Astrocyte (in vitro differentiated cells and primary cell): ENCODE results near the gene KDM5B. TPM values are rescaled to one million over a fixed set of nuclear protein-coding genes. Genes with fewer than 3 reads are reported as not detected.

Experiments used
- DNase-seq: peaks from one replicate; pipeline ENCODE4 v3.0.0-alpha.2; 2010; ENCODE audit warnings: low read depth
- FAIRE-seq: peaks from 2 replicates; lab custom pipeline; 2011; peaks lifted over from hg19 to GRCh38; lab: Jason Lieb, UNC
- H2AFZ ChIP-seq: 2 replicates; pipeline ENCODE4 v1.6.0; 2012; ENCODE audit warnings: low read depth, low read length, inconsistent platforms
- H3K27ac ChIP-seq: 2 replicates; pipeline ENCODE4 v1.5.1; 2011; ENCODE audit warnings: low read depth, low read length, inconsistent platforms
- H3K27me3 ChIP-seq: 2 replicates; pipeline ENCODE4 v1.6.0; 2011; ENCODE audit warnings: low read length, inconsistent platforms; ENCODE audit not compliant: insufficient read depth
- H3K36me3 ChIP-seq: 2 replicates; pipeline ENCODE4 v1.5.1; 2011; ENCODE audit warnings: low read length, inconsistent platforms; ENCODE audit not compliant: insufficient read depth
- H3K4me1 ChIP-seq: 2 replicates; pipeline ENCODE4 v1.5.1; 2011; ENCODE audit warnings: low read length, inconsistent platforms; ENCODE audit not compliant: insufficient read depth
- H3K4me2 ChIP-seq: 2 replicates; pipeline ENCODE4 v1.6.0; 2012; ENCODE audit warnings: low read length, inconsistent platforms
- H3K4me3 ChIP-seq: 2 replicates; pipeline ENCODE4 v1.5.1; 2011; ENCODE audit warnings: low read depth, mild to moderate bottlenecking, low read length, inconsistent platforms; ENCODE audit not compliant: insufficient read depth
- H3K79me2 ChIP-seq: 2 replicates; pipeline ENCODE4 v1.6.0; 2012; ENCODE audit warnings: mild to moderate bottlenecking, low read length, inconsistent platforms; ENCODE audit not compliant: insufficient read depth
- H3K9ac ChIP-seq: 2 replicates; pipeline ENCODE4 v1.6.0; 2012; ENCODE audit warnings: mild to moderate bottlenecking, low read length, inconsistent platforms
- H3K9me3 ChIP-seq: 2 replicates; pipeline ENCODE4 v1.5.1; 2012; ENCODE audit warnings: low read depth, mild to moderate bottlenecking, low read length, inconsistent platforms; ENCODE audit not compliant: insufficient read depth
- H4K20me1 ChIP-seq: 2 replicates; pipeline ENCODE4 v1.6.0; 2012; ENCODE audit warnings: low read length, inconsistent platforms; ENCODE audit not compliant: insufficient read depth
- H3K27ac Mint-ChIP-seq: one replicate; pipeline ENCODE4 v1.8.0; 2021; ENCODE audit warnings: mild to moderate bottlenecking, mixed read lengths; ENCODE audit not compliant: unreplicated experiment
- H3K27me3 Mint-ChIP-seq: one replicate; pipeline ENCODE4 v1.8.0; 2021; ENCODE audit warnings: low read depth, mixed read lengths; ENCODE audit not compliant: unreplicated experiment
- H3K36me3 Mint-ChIP-seq: one replicate; pipeline ENCODE4 v1.8.0; 2021; ENCODE audit warnings: low read depth, mixed read lengths; ENCODE audit not compliant: unreplicated experiment
- H3K4me1 Mint-ChIP-seq: one replicate; pipeline ENCODE4 v1.8.0; 2021; ENCODE audit warnings: low read depth, mixed read lengths; ENCODE audit not compliant: unreplicated experiment
- H3K4me3 Mint-ChIP-seq: one replicate; pipeline ENCODE4 v1.8.0; 2021; ENCODE audit warnings: mild to moderate bottlenecking, moderate library complexity, mixed read lengths; ENCODE audit not compliant: unreplicated experiment
- H3K9me3 Mint-ChIP-seq: one replicate; pipeline ENCODE4 v1.8.0; 2021; ENCODE audit warnings: mild to moderate bottlenecking, mixed read lengths; ENCODE audit not compliant: unreplicated experiment
- CTCF ChIP-seq: IDR thresholded peaks from 2 replicates; pipeline ENCODE4 v1.5.1; 2011; ENCODE audit warnings: low read depth, mild to moderate bottlenecking, inconsistent platforms, low read length, moderate library complexity; ENCODE audit not compliant: insufficient read depth
- EZH2 ChIP-seq: IDR thresholded peaks from 2 replicates; pipeline ENCODE4 v1.6.1; 2012; ENCODE audit warnings: mild to moderate bottlenecking, low read length, inconsistent platforms; ENCODE audit not compliant: insufficient read depth
- total RNA-seq: library from RNA; stranded (reverse); gene quantifications from 2 replicates; pipeline ENCODE4 v1.2.1, GENCODE V29; 2021

The KDM5B gene
- total RNA-seq, 1 donor from 2014 or later = 182 TPM

DNA sequence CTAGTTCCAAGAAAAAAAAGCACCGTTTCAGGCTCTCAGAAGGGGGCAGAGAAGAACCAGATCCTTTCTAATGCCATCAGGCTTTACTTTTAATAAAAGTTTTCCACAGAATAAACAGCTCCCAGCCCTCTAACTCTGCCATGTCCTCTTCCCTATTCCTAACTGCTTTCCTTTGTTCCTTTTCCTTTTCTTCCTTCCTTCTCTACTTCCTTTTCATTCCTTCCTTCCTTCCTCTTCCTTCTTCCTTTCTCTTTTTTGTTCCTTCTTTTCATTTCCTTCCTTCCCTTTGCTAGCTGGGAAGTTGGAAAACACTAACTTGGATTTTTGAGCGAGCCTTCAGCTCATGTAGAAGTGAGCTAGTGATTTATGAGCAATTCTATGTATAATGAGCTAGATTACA is 46.2 kb downstream of the KDM5B start:
- peaks cover 20% of the 10 kb centered on the region for H3K36me3 Mint-ChIP-seq
- peaks cover 53% of the 10 kb centered on the region for H3K36me3 ChIP-seq
- no peaks in the 10 kb centered on the region for H3K9me3 ChIP-seq
- H3K9me3 Mint-ChIP-seq = no peaks in the 10 kb centered on the region
- H3K4me1 ChIP-seq = no peaks in the 10 kb centered on the region
- H3K4me3 ChIP-seq = no peak overlapping the region
- no peak overlapping the region for H3K27ac ChIP-seq
- peaks cover 7% of the 10 kb centered on the region for H3K4me1 Mint-ChIP-seq
- TF ChIP-seq EZH2 (no peak), CTCF (no peak)
- no peak overlapping the region for H3K9ac ChIP-seq
- H3K4me3 Mint-ChIP-seq = no peak overlapping the region
- H2AFZ ChIP-seq = no peak overlapping the region
- H3K4me2 ChIP-seq = no peak overlapping the region
- no peak for FAIRE-seq
- H3K27ac Mint-ChIP-seq = no peak overlapping the region
- peaks cover 35% of the 10 kb centered on the region for H4K20me1 ChIP-seq
- DNase-seq = no peak
- H3K27me3 Mint-ChIP-seq = no peaks in the 10 kb centered on the region
- no peaks in the 10 kb centered on the region for H3K27me3 ChIP-seq
- peaks cover 15% of the 10 kb centered on the region for H3K79me2 ChIP-seq

DNA sequence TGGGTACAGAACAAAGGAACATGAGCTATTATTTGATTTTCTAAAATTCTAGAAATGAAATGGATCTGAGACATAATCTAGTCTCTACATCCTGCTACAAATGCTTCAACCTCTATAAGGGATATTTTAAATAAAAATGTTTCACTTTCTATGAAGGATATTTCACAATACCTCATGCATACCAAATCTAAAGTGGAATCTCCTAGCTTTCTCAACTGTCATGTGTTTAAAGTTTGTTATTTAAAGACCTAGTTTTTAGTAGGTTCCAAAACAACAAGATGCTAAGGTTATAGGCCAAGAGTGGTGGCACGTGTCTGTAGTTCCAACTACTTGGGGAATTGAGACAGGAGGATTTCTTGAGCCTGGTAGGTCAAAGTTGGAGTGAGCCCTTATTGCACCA is 47.6 kb downstream of the KDM5B start:
- no peak overlapping the region for H3K27ac Mint-ChIP-seq
- no peak overlapping the region for H3K9ac ChIP-seq
- no peaks in the 10 kb centered on the region for H3K9me3 Mint-ChIP-seq
- H3K4me3 ChIP-seq = no peak overlapping the region
- no peaks in the 10 kb centered on the region for H3K4me1 ChIP-seq
- no peak for FAIRE-seq
- TF ChIP-seq EZH2 (no peak), CTCF (no peak)
- no peak overlapping the region for H3K4me2 ChIP-seq
- peaks cover 19% of the 10 kb centered on the region for H3K36me3 Mint-ChIP-seq
- no peaks in the 10 kb centered on the region for H3K9me3 ChIP-seq
- peaks cover 5% of the 10 kb centered on the region for H3K4me1 Mint-ChIP-seq
- H3K36me3 ChIP-seq = peaks cover 66% of the 10 kb centered on the region
- no peak overlapping the region for H3K4me3 Mint-ChIP-seq
- no peaks in the 10 kb centered on the region for H3K27me3 ChIP-seq
- H3K27ac ChIP-seq = no peak overlapping the region
- peaks cover 33% of the 10 kb centered on the region for H4K20me1 ChIP-seq
- no peaks in the 10 kb centered on the region for H3K27me3 Mint-ChIP-seq
- H2AFZ ChIP-seq = no peak overlapping the region
- no peak for DNase-seq
- peaks cover 15% of the 10 kb centered on the region for H3K79me2 ChIP-seq

- H3K27ac ChIP-seq = no peak overlapping the region
- Mint-ChIP-seq H3K36me3 (peaks cover 31% of the 10 kb centered on the region), H3K27ac (no peak overlapping the region), H3K4me1 (no peaks in the 10 kb centered on the region), H3K9me3 (no peaks in the 10 kb centered on the region), H3K27me3 (no peaks in the 10 kb centered on the region), H3K4me3 (no peak overlapping the region)
- DNase-seq (no peak), FAIRE-seq (no peak)
- no peaks in the 10 kb centered on the region for H3K79me2 ChIP-seq
- no peaks in the 10 kb centered on the region for H3K4me1 ChIP-seq
- H3K9me3 ChIP-seq = no peaks in the 10 kb centered on the region
- peaks cover 75% of the 10 kb centered on the region for H3K36me3 ChIP-seq
- H3K9ac ChIP-seq = no peak overlapping the region
- TF ChIP-seq EZH2 (no peak), CTCF (no peak)
- H2AFZ ChIP-seq = no peak overlapping the region
- H4K20me1 ChIP-seq = peaks cover 26% of the 10 kb centered on the region
- H3K27me3 ChIP-seq = no peaks in the 10 kb centered on the region
- H3K4me3 ChIP-seq = no peak overlapping the region
- no peak overlapping the region for H3K4me2 ChIP-seq
Measured at GRCh38 chr1:202756391-202756790, 51.8 kb downstream of the KDM5B start.
